Activated T-cell treated with anti-CD3 and anti-CD28 coated beads, Interleukin-2, amount 50 U/mL, for 72 hours (primary cell): ENCODE results near the gene KLHL33. TPM values are rescaled to one million over a fixed set of nuclear protein-coding genes. Genes with fewer than 3 reads are reported as not detected.

Experiments used
- ATAC-seq, 2 donors: fragments of 150-1000 bp; cut with Tn5 transposase; replicated peaks in 1 of 2; 2 replicates each; pipeline ENCODE4 v1.10.0; 2021; ENCODE audit warnings: moderate library complexity in 2 of 2, mild to moderate bottlenecking in 1 of 2
- DNase-seq, 2 donors: peaks; one replicate each; pipeline ENCODE4 v3.0.0; 2021 to 2022; ENCODE audit warnings: mixed read lengths in 1 of 2
- H3K27ac Mint-ChIP-seq: one replicate; pipeline ENCODE4 v1.8.0; 2022; ENCODE audit warnings: mild to moderate bottlenecking, moderate library complexity, mixed read lengths
- H3K27me3 Mint-ChIP-seq: one replicate; pipeline ENCODE4 v1.8.0; 2022; ENCODE audit warnings: low read depth, mixed read lengths
- H3K36me3 Mint-ChIP-seq, 2 donors: one replicate each; pipeline ENCODE4 v1.8.0; 2022; ENCODE audit warnings: mixed read lengths in 2 of 2, mild to moderate bottlenecking in 1 of 2; ENCODE audit not compliant: insufficient read depth in 2 of 2
- H3K4me1 Mint-ChIP-seq: one replicate; pipeline ENCODE4 v1.8.0; 2022; ENCODE audit warnings: low read depth, mixed read lengths
- H3K4me3 Mint-ChIP-seq, 2 donors: one replicate each; pipeline ENCODE4 v1.8.0; 2022; ENCODE audit warnings: mild to moderate bottlenecking in 2 of 2, mixed read lengths in 2 of 2, moderate library complexity in 2 of 2
- H3K9me3 Mint-ChIP-seq, 2 donors: one replicate each; pipeline ENCODE4 v1.8.0; 2022; ENCODE audit warnings: mixed read lengths in 2 of 2
- total RNA-seq, 2 donors: library from RNA; stranded (reverse); gene quantifications; one replicate each; pipeline ENCODE4 v1.2.3, GENCODE V29; 2022

Gene KLHL33
- total RNA-seq, 2 donors from 2014 or later: 0.28 to 0.29 TPM

GRCh38 chr14:20416223-20416622 lies 19.7 kb downstream of the KLHL33 start:
- H3K36me3 Mint-ChIP-seq: peaks cover 2 to 4% of the 10 kb centered on the region in 2 donors
- no peaks in the 10 kb centered on the region for H3K27me3 Mint-ChIP-seq
- ATAC-seq: no peak
- no peak overlapping the region for H3K4me3 Mint-ChIP-seq
- no peak for DNase-seq
- H3K4me1 Mint-ChIP-seq: peaks cover 40% of the 10 kb centered on the region
- H3K27ac Mint-ChIP-seq: no peak overlapping the region
- H3K9me3 Mint-ChIP-seq: no peaks in the 10 kb centered on the region

- Mint-ChIP-seq H3K9me3 (no peaks in the 10 kb centered on the region), H3K27ac (peak overlapping the region; percentile 10), H3K36me3 (peaks cover 3 to 4% of the 10 kb centered on the region in 2 donors), H3K27me3 (no peaks in the 10 kb centered on the region), H3K4me3 (peak overlapping the region in 1 of 2 donors; percentile 1), H3K4me1 (peaks cover 45% of the 10 kb centered on the region)
- DNase-seq (peak; percentile 42 to 46), ATAC-seq (peak; percentile 22 to 43)
These were observed 20.2 kb downstream of the KLHL33 start for GRCh38 chr14:20415782-20416206.

- peaks cover 53% of the 10 kb centered on the region for H3K4me1 Mint-ChIP-seq
- H3K27ac Mint-ChIP-seq: peak overlapping the region; percentile 97
- peaks cover 3 to 4% of the 10 kb centered on the region in 2 donors for H3K36me3 Mint-ChIP-seq
- H3K27me3 Mint-ChIP-seq: no peaks in the 10 kb centered on the region
- peak; percentile 46 to 48 for ATAC-seq
- no peaks in the 10 kb centered on the region for H3K9me3 Mint-ChIP-seq
- DNase-seq: peak; percentile 18 to 29
- H3K4me3 Mint-ChIP-seq: peak overlapping the region; percentile 91 to 95
These were observed 22.3 kb downstream of the KLHL33 start for GRCh38 chr14:20413744-20414082.

- Mint-ChIP-seq H3K27me3 (no peaks in the 10 kb centered on the region), H3K4me3 (peak within 1 kb of the TSS; percentile 91 to 95), H3K9me3 (no peaks in the 10 kb centered on the region), H3K4me1 (peaks cover 55% of the 10 kb centered on the region), H3K36me3 (peaks cover 3 to 4% of the 10 kb centered on the region in 2 donors), H3K27ac (peak within 1 kb of the TSS; percentile 97)
- peak; percentile 90 to 91 for ATAC-seq
- DNase-seq: peak; percentile 84 to 87
These were observed 22.9 kb downstream of the KLHL33 start, which contains the start of gene TEP1 for GRCh38 chr14:20412876-20413743. TSS of gene TEP1 (minus strand) at chr14:20413501. CDS start at chr14:20408439, 5,062 bp downstream.

- Mint-ChIP-seq H3K4me3 (peak overlapping the region; percentile 91 to 95), H3K4me1 (peaks cover 61% of the 10 kb centered on the region), H3K27ac (peak overlapping the region; percentile 97), H3K36me3 (peaks cover 3 to 6% of the 10 kb centered on the region in 2 donors), H3K27me3 (no peaks in the 10 kb centered on the region), H3K9me3 (no peaks in the 10 kb centered on the region)
- ATAC-seq (peak; percentile 13 to 18), DNase-seq (no peak)
These were observed 23.6 kb downstream of the KLHL33 start for GRCh38 chr14:20412411-20412810.

- Mint-ChIP-seq H3K4me3 (no peak overlapping the region), H3K9me3 (no peaks in the 10 kb centered on the region), H3K27me3 (no peaks in the 10 kb centered on the region), H3K36me3 (peaks cover 6 to 15% of the 10 kb centered on the region in 2 donors), H3K4me1 (peaks cover 60% of the 10 kb centered on the region), H3K27ac (peak overlapping the region; percentile 13)
- no peak for ATAC-seq
- no peak for DNase-seq
These were observed 26.7 kb downstream of the KLHL33 start for GRCh38 chr14:20409226-20409625.

- peaks cover 50% of the 10 kb centered on the region for H3K4me1 Mint-ChIP-seq
- ATAC-seq (no peak), DNase-seq (no peak)
- no peaks in the 10 kb centered on the region for H3K27me3 Mint-ChIP-seq
- peak overlapping the region; percentile 66 for H3K27ac Mint-ChIP-seq
- peaks cover 9 to 31% of the 10 kb centered on the region in 2 donors for H3K36me3 Mint-ChIP-seq
- no peaks in the 10 kb centered on the region for H3K9me3 Mint-ChIP-seq
- H3K4me3 Mint-ChIP-seq: no peak overlapping the region
These were observed 32.4 kb downstream of the KLHL33 start for GRCh38 chr14:20403521-20403920.

GRCh38 chr14:20400965-20401593 lies 34.9 kb downstream of the KLHL33 start:
- H3K4me3 Mint-ChIP-seq: peak overlapping the region; percentile 68 to 75
- ATAC-seq: peak; percentile 91 to 93
- H3K27me3 Mint-ChIP-seq: no peaks in the 10 kb centered on the region
- H3K27ac Mint-ChIP-seq: peak overlapping the region; percentile 90
- no peaks in the 10 kb centered on the region for H3K9me3 Mint-ChIP-seq
- H3K36me3 Mint-ChIP-seq: peaks cover 7 to 38% of the 10 kb centered on the region in 2 donors
- peak; percentile 30 to 32 for DNase-seq
- peaks cover 32% of the 10 kb centered on the region for H3K4me1 Mint-ChIP-seq

GRCh38 chr14:20400589-20400964 lies 35.4 kb downstream of the KLHL33 start:
- no peaks in the 10 kb centered on the region for H3K27me3 Mint-ChIP-seq
- peak overlapping the region; percentile 90 for H3K27ac Mint-ChIP-seq
- H3K9me3 Mint-ChIP-seq: no peaks in the 10 kb centered on the region
- no peak for DNase-seq
- peaks cover 7 to 41% of the 10 kb centered on the region in 2 donors for H3K36me3 Mint-ChIP-seq
- peak; percentile 71 to 76 for ATAC-seq
- H3K4me1 Mint-ChIP-seq: peaks cover 30% of the 10 kb centered on the region
- H3K4me3 Mint-ChIP-seq: peak overlapping the region; percentile 68 to 75

- ATAC-seq (no peak), DNase-seq (no peak)
- Mint-ChIP-seq H3K4me3 (no peak overlapping the region), H3K4me1 (peaks cover 20% of the 10 kb centered on the region), H3K9me3 (no peaks in the 10 kb centered on the region), H3K27ac (no peak overlapping the region), H3K36me3 (peaks cover 10 to 35% of the 10 kb centered on the region in 2 donors), H3K27me3 (no peaks in the 10 kb centered on the region)
These were observed 38.5 kb downstream of the KLHL33 start for GRCh38 chr14:20397511-20397910.

GRCh38 chr14:20391505-20391904 lies 44.5 kb downstream of the KLHL33 start:
- Mint-ChIP-seq H3K9me3 (no peaks in the 10 kb centered on the region), H3K36me3 (peaks cover 7 to 27% of the 10 kb centered on the region in 2 donors), H3K27me3 (no peaks in the 10 kb centered on the region), H3K4me1 (no peaks in the 10 kb centered on the region), H3K27ac (no peak overlapping the region), H3K4me3 (no peak overlapping the region)
- DNase-seq (no peak), ATAC-seq (no peak)

GRCh38 chr14:20388159-20388558 lies 47.8 kb downstream of the KLHL33 start:
- H3K36me3 Mint-ChIP-seq: peaks cover 8 to 20% of the 10 kb centered on the region in 2 donors
- no peaks in the 10 kb centered on the region for H3K9me3 Mint-ChIP-seq
- no peaks in the 10 kb centered on the region for H3K4me1 Mint-ChIP-seq
- H3K27me3 Mint-ChIP-seq: no peaks in the 10 kb centered on the region
- no peak for DNase-seq
- no peak overlapping the region for H3K27ac Mint-ChIP-seq
- ATAC-seq: no peak
- H3K4me3 Mint-ChIP-seq: no peak overlapping the region

- no peak for ATAC-seq
- Mint-ChIP-seq H3K9me3 (no peaks in the 10 kb centered on the region), H3K4me3 (no peak overlapping the region), H3K27me3 (no peaks in the 10 kb centered on the region), H3K4me1 (no peaks in the 10 kb centered on the region), H3K36me3 (peaks cover 8 to 18% of the 10 kb centered on the region in 2 donors), H3K27ac (no peak overlapping the region)
- no peak for DNase-seq
These were observed 48.4 kb downstream of the KLHL33 start for GRCh38 chr14:20387576-20387975.
